Activated naive CD4-positive, alpha-beta T cell treated with anti-CD3 and anti-CD28 coated beads for 36 hours (primary cell): ENCODE results near the gene MIX23. TPM values are rescaled to one million over a fixed set of nuclear protein-coding genes. Genes with fewer than 3 reads are reported as not detected.

Experiments
- CTCF ChIA-PET: fragments of 350-600 bp; sonication (Branson Sonifier 250); formaldehyde crosslinking; loops from one replicate; lab custom pipeline; 2021; ENCODE audit warnings: antibody characterized with exemption; lab: Charles Lee
- DNase-seq: peaks from one replicate; pipeline ENCODE4 v3.0.0-alpha.2; 2020
- H3K27ac Mint-ChIP-seq: one replicate; pipeline ENCODE4 v1.8.0; 2021; ENCODE audit warnings: mild to moderate bottlenecking, mixed read lengths
- H3K27me3 Mint-ChIP-seq: one replicate; pipeline ENCODE4 v1.8.0; 2021; ENCODE audit warnings: low read depth, mixed read lengths
- H3K36me3 Mint-ChIP-seq: one replicate; pipeline ENCODE4 v1.8.0; 2021; ENCODE audit warnings: low read depth, mixed read lengths
- H3K4me1 Mint-ChIP-seq: one replicate; pipeline ENCODE4 v1.8.0; 2021; ENCODE audit warnings: low read depth, mixed read lengths
- H3K4me3 Mint-ChIP-seq: one replicate; pipeline ENCODE4 v1.8.0; 2021; ENCODE audit warnings: mild to moderate bottlenecking, moderate library complexity, mixed read lengths
- H3K9me3 Mint-ChIP-seq: one replicate; pipeline ENCODE4 v1.8.0; 2021; ENCODE audit warnings: mixed read lengths
- intact Hi-C: fragments of 100-400 bp; cut with micrococcal nuclease; formaldehyde crosslinking; loops from one replicate; pipeline ENCODE4 v1.15.1; 2023
- total RNA-seq, 2 experiments: library from RNA; stranded (reverse); gene quantifications; one replicate each; pipeline ENCODE4 v1.2.3, GENCODE V29; 2021

Gene MIX23
- total RNA-seq, 2 experiments from 2014 or later, result 90.5 to 96.1 TPM

DNA sequence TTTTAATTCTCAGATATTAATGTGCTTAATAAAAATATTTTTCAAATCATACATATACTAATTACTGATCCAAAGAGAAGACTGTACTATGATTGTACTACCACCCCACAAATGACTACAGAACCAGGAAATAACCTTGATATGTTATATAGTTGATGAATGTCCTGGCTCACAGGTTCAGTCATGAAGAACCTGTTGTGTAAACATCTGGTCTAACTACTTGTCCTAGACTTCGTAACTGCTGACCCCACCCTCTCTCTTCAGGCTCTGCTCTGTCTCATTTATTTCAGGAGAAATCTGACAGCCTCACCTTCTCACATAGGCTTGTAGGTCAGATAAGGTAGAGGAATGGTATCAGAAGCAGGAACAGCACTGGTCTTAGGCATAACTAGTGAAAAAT, 72.7 kb downstream of the MIX23 start:
- no peaks in the 10 kb centered on the region for H3K27me3 Mint-ChIP-seq
- no peaks in the 10 kb centered on the region for H3K9me3 Mint-ChIP-seq
- no peak overlapping the region for H3K27ac Mint-ChIP-seq
- CTCF ChIA-PET, result interaction anchor here (0.6 to 0.7 kb wide), 2 partner anchors 10 to 48 kb away, joined by 3 to 6 read pairs; no protein-coding TSS in a partner anchor
- no peak overlapping the region for H3K4me3 Mint-ChIP-seq
- peaks cover 8% of the 10 kb centered on the region for H3K4me1 Mint-ChIP-seq
- intact Hi-C loops, result no loop called here
- no peaks in the 10 kb centered on the region for H3K36me3 Mint-ChIP-seq
- DNase-seq, result no peak

Other genes with a start within 250 kb of the MIX23 start
- not detected for gene CASR, start 199.6 kb downstream of the MIX23 start, total RNA-seq
- not detected for gene CSTA, start 58.0 kb downstream of the MIX23 start, total RNA-seq
- 100 to 1,000 TPM; 111 to 112 TPM for gene FAM162A, start 951 bp upstream of the MIX23 start, total RNA-seq
- gene WDR5B, start 32.8 kb upstream of the MIX23 start, total RNA-seq, result 1 to 10 TPM; 2.3 to 2.9 TPM
- gene KPNA1, start 131.7 kb upstream of the MIX23 start, total RNA-seq, result 10 to 100 TPM; 45.6 to 45.8 TPM
- 10 to 100 TPM; 20.4 to 21.1 TPM for gene PARP9, start 181.1 kb upstream of the MIX23 start, total RNA-seq
- gene DTX3L, start 181.1 kb upstream of the MIX23 start, total RNA-seq, result 10 to 100 TPM; 22.3 to 24.5 TPM
- gene PARP15, start 194.4 kb upstream of the MIX23 start, total RNA-seq, result 1 to 10 TPM; 3.6 to 5.1 TPM